Effector memory CD4-positive, alpha-beta T cell (primary cell): ENCODE data around the gene SLC25A11.
"Not testable (repeated sequence)": the region's sequence is repeated elsewhere in the genome, so short reads cannot be mapped to it uniquely, and the experiment has no call there.

Experiments
- DNase-seq, 3 donors: peaks; one replicate each; pipeline ENCODE4 v3.0.0-alpha.2; 2020
- H3K27ac ChIP-seq: 2 replicates; pipeline ENCODE4 v1.7.0; 2013; ENCODE audit warnings: mild to moderate bottlenecking, low read length, moderate library complexity; ENCODE audit not compliant: insufficient read depth, poor library complexity, severe bottlenecking
- H3K27me3 ChIP-seq: replicated peaks from 2 replicates; pipeline ENCODE4 v1.7.0; 2013; ENCODE audit warnings: mild to moderate bottlenecking, low read length; ENCODE audit not compliant: insufficient read depth, control insufficient read depth, poor library complexity, severe bottlenecking
- H3K36me3 ChIP-seq: 2 replicates; pipeline ENCODE4 v1.7.0; 2013; ENCODE audit warnings: mild to moderate bottlenecking, low read length, moderate library complexity; ENCODE audit not compliant: control insufficient read depth, insufficient read depth
- H3K4me1 ChIP-seq: 2 replicates; pipeline ENCODE4 v1.7.0; 2013; ENCODE audit warnings: low read length, mild to moderate bottlenecking; ENCODE audit not compliant: control insufficient read depth, insufficient read depth, poor library complexity, severe bottlenecking
- H3K4me3 ChIP-seq: 2 replicates; pipeline ENCODE4 v1.7.0; 2013; ENCODE audit warnings: low read length, low read depth, mild to moderate bottlenecking; ENCODE audit not compliant: insufficient read depth, poor library complexity, severe bottlenecking
- H3K9me3 ChIP-seq: 2 replicates; pipeline ENCODE4 v1.7.0; 2013; ENCODE audit warnings: mild to moderate bottlenecking, low read length, moderate library complexity; ENCODE audit not compliant: control insufficient read depth

The SLC25A11 gene

DNA sequence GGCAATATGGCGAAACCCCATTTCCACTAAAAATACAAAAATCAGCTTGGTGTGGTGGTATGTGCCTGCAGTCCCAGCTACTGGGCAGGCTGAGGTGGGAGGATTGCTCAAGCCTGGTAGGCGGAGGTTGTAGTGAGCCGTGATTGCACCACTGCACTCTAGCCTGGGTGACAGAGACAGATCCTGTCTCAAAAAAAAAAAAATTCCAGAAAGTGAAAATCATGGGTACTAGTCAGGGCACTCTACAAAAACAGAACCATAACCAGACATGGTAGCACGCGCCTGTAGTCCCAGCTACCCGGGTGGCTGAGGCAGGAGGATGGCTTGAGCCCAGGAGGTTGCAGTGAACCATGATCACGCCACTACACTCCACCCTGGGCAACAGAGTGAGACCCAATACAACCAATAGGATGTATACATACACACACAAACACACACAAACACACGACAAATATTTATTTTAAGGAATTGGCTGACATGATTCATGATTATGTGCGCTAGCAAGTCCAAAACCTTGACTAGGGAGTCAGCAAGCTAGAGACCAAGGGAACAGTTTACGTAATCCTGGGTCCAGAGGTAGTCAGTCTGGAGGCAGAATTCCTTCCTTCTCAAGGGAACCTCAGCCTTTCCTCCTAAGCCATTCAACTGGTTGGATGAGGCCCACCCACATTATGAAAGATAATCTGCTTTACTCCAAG, 19.3 kb downstream of the SLC25A11 start:
- no peaks in the 10 kb centered on the region for H3K9me3 ChIP-seq
- no peak for DNase-seq

DNA sequence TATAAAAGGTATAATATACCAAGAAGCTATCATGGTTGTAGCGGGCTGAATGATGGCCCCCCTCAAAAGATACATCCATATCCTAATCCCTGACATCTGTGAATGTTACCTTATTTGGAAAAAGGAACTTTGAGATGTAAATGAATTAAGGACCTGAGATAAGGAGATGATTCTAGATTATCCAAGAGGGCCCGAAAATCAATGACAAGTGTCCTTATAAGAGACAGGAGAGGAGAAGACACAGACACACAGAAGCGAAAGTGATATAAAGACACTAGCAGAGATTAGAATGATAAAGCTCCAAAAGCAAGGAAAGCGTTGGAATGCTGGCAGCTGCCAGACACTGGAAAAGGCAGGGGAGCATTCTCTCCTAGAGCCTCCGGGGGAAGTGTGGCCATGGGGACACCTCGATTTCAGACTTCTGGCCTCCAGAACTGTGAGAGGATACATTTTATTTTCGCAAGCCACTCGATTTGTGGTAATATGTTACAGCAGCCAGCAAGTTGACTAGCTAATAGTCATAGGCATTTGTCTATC, 20.3 kb downstream of the SLC25A11 start:
- H3K4me1 ChIP-seq: no peaks in the 10 kb centered on the region
- no peaks in the 10 kb centered on the region for H3K9me3 ChIP-seq
- H3K4me3 ChIP-seq: no peak overlapping the region
- no peaks in the 10 kb centered on the region for H3K27me3 ChIP-seq
- H3K36me3 ChIP-seq: no peaks in the 10 kb centered on the region
- no peak overlapping the region for H3K27ac ChIP-seq
- DNase-seq: no peak

More for the DNA sequence above, 19.3 kb downstream of the SLC25A11 start:
- Histone ChIP-seq H3K4me3 (no peak overlapping the region), H3K27ac (no peak overlapping the region), H3K36me3 (no peaks in the 10 kb centered on the region), H3K4me1 (no peaks in the 10 kb centered on the region), H3K27me3 (no peaks in the 10 kb centered on the region)

DNA sequence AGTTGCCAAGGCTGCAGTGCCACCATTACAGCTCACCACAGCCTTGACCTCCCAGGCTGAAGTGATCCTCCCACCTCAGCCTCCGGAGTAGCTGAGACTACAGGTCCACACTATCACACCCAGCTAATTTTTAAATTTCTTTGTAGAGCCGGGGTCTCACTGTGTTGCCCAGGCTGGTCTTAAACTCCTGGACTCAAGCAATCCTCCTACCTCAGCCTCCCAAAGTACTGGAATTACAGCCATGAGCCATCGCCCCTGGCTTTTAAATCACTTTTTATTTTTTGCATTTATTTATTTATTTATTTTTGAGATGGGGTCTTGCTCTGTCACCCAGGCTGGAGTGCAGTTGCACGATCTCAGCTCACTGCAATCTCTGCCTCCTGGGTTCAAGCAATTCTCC, 25.3 kb downstream of the SLC25A11 start:
- H3K9me3 ChIP-seq, DNase-seq, H3K27ac ChIP-seq, H3K36me3 ChIP-seq, H3K27me3 ChIP-seq, H3K4me3 ChIP-seq, H3K4me1 ChIP-seq: not testable (repeated sequence)

DNA sequence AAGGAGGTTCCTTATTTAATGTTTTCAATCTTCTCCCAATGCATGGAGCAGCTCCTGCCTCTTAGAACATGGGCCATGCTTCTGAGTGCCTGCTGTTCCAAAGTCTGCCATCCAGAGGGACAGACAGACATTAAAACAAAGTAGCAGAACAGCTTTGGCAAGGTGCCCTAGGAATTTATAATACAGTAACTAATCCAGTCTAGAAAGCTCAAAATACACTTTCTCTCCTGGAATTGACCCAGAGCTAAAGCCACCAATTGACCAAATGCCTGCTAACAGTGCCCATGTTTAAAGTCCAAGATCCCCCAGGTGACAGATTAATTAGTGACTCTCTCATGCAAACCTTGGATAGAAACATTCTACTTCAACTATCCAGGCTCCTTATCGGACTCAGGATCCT, 25.9 kb downstream of the SLC25A11 start:
- Histone ChIP-seq H3K36me3 (no peaks in the 10 kb centered on the region), H3K9me3 (no peaks in the 10 kb centered on the region), H3K27me3 (no peaks in the 10 kb centered on the region), H3K4me3 (no peak overlapping the region), H3K27ac (no peak overlapping the region), H3K4me1 (peaks cover 4% of the 10 kb centered on the region)
- no peak for DNase-seq

DNA sequence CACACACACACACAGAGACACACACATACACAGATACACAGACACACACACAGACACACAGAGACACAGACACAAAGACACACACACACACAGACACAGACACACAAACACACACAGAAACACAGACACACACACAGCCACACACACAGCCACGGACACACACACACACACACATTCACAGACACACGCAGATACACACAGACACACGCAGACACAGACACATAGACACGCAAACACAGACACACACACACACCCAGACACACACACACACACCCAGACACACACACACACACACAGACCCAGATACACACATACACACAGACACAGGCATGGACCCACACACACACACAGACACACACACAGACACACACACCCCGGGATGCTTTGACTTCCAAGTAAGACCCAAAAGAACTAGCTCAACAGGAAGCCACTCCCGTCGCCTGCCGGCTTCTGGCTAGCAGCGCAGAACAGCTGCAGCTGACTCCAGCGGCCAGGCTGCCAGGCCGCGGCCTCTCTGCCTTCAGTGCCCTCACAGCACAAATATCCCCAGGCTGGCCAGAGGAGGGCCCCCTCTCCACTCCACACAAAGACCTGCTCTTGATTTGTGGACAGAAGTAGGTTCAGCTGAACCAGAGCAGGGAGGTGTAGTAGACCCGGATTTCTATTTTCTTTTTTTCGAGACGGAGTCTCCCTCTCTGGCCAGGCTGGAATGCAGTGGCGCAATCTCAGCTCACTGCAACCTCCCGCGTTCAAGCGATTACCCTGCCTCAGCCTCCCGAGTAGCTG, 30.9 kb downstream of the SLC25A11 start:
- Histone ChIP-seq H3K27ac (no peak overlapping the region), H3K4me3 (no peak overlapping the region), H3K36me3 (no peaks in the 10 kb centered on the region), H3K4me1 (peaks cover 12% of the 10 kb centered on the region), H3K27me3 (no peaks in the 10 kb centered on the region), H3K9me3 (no peaks in the 10 kb centered on the region)
- DNase-seq: peak; percentile 48 to 52 (median 49)

DNA sequence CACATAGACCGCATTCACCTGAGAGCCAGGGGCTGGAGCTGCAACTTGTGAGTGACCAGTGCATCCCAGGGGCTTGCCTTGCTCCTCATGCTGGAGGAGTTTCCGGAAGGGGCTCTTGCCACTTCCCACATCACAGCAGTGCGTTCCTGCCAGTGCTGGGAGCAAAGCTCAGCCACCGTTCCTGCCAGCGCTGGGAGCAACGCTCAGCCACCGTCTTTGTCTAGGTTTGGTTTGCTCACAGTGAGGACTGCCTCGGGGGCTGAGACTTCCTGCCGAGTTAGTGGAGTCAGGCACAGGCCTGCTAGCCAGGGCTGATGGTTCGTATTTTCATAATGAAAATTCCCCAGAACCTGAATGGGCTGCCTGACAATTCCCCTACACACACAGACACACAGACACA, 31.5 kb downstream of the SLC25A11 start:
- H3K4me1 ChIP-seq: peaks cover 12% of the 10 kb centered on the region
- H3K4me3 ChIP-seq: no peak overlapping the region
- H3K9me3 ChIP-seq: no peaks in the 10 kb centered on the region
- no peak for DNase-seq
- H3K27ac ChIP-seq: no peak overlapping the region
- H3K27me3 ChIP-seq: no peaks in the 10 kb centered on the region
- H3K36me3 ChIP-seq: no peaks in the 10 kb centered on the region

DNA sequence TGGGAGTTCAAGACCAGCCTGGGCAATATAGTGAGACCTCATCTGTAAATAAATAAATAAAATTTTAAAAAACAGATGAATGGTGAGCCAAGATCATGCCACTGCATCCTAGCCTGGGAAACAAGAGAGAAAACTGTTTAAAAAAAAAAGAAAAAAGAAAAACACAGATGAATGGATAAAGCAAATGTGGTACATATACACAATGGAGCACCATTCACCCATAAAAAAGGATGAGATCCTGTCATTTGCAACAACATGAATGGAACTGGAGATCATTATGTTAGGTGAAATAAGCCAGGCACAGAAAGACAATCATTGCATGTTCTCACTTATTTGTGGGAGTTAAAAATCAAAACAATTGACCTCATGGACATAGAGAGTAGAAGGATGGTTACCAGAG, 33.2 kb downstream of the SLC25A11 start:
- H3K27me3 ChIP-seq, H3K9me3 ChIP-seq, H3K4me3 ChIP-seq, DNase-seq, H3K36me3 ChIP-seq, H3K27ac ChIP-seq: not testable (repeated sequence)
- peaks cover 20% of the 10 kb centered on the region for H3K4me1 ChIP-seq

DNA sequence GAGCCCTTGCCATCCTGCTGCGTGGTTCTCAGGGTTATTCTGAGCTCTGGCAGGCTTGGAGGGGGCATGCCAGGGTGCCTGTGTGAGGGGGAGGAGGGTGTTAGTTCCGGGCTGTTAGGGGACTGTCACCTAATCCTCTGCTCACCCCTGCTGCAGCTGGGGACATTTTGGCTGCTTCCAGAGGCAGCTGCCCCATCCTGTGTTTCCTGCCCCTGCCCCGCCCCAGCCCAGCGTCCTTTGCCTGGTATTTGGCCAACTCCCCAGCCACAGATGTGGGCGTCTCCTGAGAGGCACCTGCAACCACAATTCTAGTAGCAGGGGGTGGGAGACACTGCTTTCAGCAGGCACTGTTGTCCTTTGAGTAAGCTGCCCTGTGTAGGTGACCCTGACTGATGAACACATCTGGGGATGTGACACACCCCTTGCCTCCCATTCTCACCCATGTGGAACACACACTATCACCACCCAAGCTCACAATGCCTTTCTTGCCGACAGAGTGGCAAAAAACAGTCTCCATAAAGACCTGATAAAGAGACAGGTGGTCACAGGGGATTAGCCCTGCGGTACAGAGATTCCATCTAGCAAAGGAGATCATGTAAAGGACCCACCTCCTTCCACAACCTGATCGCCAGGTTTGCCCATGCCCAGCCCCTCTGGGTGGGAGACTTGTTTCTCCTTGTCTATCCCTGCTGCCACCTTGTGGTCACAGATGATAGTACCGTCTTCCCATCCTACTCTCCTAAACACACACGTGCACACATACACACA, 36.6 kb downstream of the SLC25A11 start, which contains the start of gene CHRNE:
TSS of gene CHRNE (minus strand) at position 48 of the 768 bp plus-strand sequence. CDS start at position 13, 35 bp downstream.
- no peaks in the 10 kb centered on the region for H3K9me3 ChIP-seq
- DNase-seq: peak; percentile 50 to 72 (median 55)
- no peaks in the 10 kb centered on the region for H3K36me3 ChIP-seq
- H3K27ac ChIP-seq: no peak within 1 kb of the TSS
- peaks cover 31% of the 10 kb centered on the region for H3K4me1 ChIP-seq
- no peaks in the 10 kb centered on the region for H3K27me3 ChIP-seq
- H3K4me3 ChIP-seq: no peak within 1 kb of the TSS

DNA sequence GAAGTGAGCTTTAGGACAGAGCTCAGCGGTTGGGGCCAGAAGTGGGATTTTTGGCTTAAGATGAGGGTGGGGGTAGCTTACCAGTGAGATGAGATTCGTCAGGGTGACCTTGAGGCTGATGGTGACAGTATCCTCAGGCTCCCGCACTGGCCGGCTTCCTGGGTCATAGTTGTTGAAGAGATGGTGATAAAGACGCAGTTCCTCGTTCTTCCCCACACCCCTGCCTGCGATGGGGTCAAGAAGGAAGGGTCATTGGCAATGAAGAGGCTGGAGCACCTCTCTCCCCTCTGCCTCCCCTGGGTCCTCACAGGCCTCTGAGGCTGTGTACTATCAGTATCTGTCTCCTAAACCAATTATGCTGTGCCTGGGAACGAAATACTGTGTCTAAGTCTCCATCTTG, 37.3 kb downstream of the SLC25A11 start:
- Histone ChIP-seq H3K4me1 (peaks cover 29% of the 10 kb centered on the region), H3K36me3 (no peaks in the 10 kb centered on the region), H3K27ac (no peak overlapping the region), H3K9me3 (no peaks in the 10 kb centered on the region), H3K4me3 (no peak overlapping the region), H3K27me3 (no peaks in the 10 kb centered on the region)
- no peak for DNase-seq
